Measurements from ENCODE around the gene LSM14A. TPM values are rescaled to one million over a fixed set of nuclear protein-coding genes. Genes with fewer than 3 reads are reported as not detected.

LSM14A gene
- total RNA-seq, 1 experiment from 2014 or later, result 199 TPM

GRCh38 chr19:34186205-34186604 is 13.9 kb downstream of the LSM14A start:
- Histone ChIP-seq H3T11ph (ENCODE audit: low read length) (no peak overlapping the region), H3K4me2 (ENCODE audit: insufficient read depth, insufficient read length, low read length) (no peak overlapping the region), H2BK20ac (ENCODE audit: low read depth, low read length, poor library complexity, severe bottlenecking) (no peak overlapping the region), H3K14ac (ENCODE audit: insufficient read depth, low read length) (no peak overlapping the region), H3K9ac (ENCODE audit: extremely low read depth, insufficient read length, low read length) (no peak overlapping the region), H2BK5ac (ENCODE audit: insufficient read length, low read length) (no peak overlapping the region), H4K8ac (replicated peaks; ENCODE audit: insufficient read length, low read depth, low read length) (no peak overlapping the region), H3K79me2 (ENCODE audit: insufficient read depth, low read length) (peaks cover 62% of the 10 kb centered on the region; the same call in 1 of the 2 replicates), H3K27me3 (ENCODE audit: insufficient read depth, low read length) (no peaks in the 10 kb centered on the region), H3K27ac (ENCODE audit: insufficient read length, low read depth, low read length) (no peak overlapping the region), H3K56ac (ENCODE audit: insufficient read length, low read depth, low read length) (no peak overlapping the region), H2BK120ac (ENCODE audit: low read depth, low read length, poor library complexity, severe bottlenecking) (no peak overlapping the region), H3K18ac (ENCODE audit: insufficient read length, low read depth, low read length) (no peak overlapping the region), H3K4ac (ENCODE audit: low read depth, low read length) (no peak overlapping the region), H2AK5ac (ENCODE audit: insufficient read length, low read length) (no peak overlapping the region), H2AFZ (ENCODE audit: low read length) (no peak overlapping the region), H3K4me1 (ENCODE audit: insufficient read depth, low read length) (0 out of 2 replicates have a peak, but pooled peaks cover 3% of the 10 kb centered on the region), H4K20me1 (ENCODE audit: control insufficient read depth, insufficient read depth, insufficient read length) (no peaks in the 10 kb centered on the region), H3K23me2 (ENCODE audit: insufficient read length, low read depth, low read length, poor library complexity, severe bottlenecking) (no peaks in the 10 kb centered on the region), H2BK15ac (ENCODE audit: low read depth, low read length) (no peak overlapping the region), H3K79me1 (ENCODE audit: insufficient read depth, low read depth, low read length, poor library complexity, severe bottlenecking) (peaks cover 4% of the 10 kb centered on the region), H3K23ac (ENCODE audit: insufficient read length, low read depth, low read length) (no peak overlapping the region), H3K9me3 (ENCODE audit: control insufficient read depth, low read depth, low read length) (no peaks in the 10 kb centered on the region), H4K5ac (ENCODE audit: insufficient read length, low read depth, low read length) (no peak overlapping the region), H2BK12ac (ENCODE audit: insufficient read length, low read depth, low read length) (no peak overlapping the region), H4K91ac (ENCODE audit: insufficient read length, low read depth, low read length) (no peak overlapping the region)
- no peak overlapping the region for H3K27ac Mint-ChIP-seq
- WGBS (ENCODE audit: extremely low coverage, insufficient read length, low lambda C conversion rate), result no CpG with 5 or more reads among the region's 2 CpGs
- no peaks in the 10 kb centered on the region for H3K27me3 Mint-ChIP-seq (ENCODE audit: low read depth)
- peaks cover 0 to 3% (median 0%) of the 10 kb centered on the region in 3 experiments; a peak in 2 of 7 replicates for H3K36me3 Mint-ChIP-seq (ENCODE audit: insufficient read depth in 1 of 3, low read depth in 3 of 3)
- no peaks in the 10 kb centered on the region for H3K9me3 Mint-ChIP-seq
- H3K4me1 Mint-ChIP-seq, result peaks cover 46 to 55% of the 10 kb centered on the region in 2 experiments
- no peak for DNase-seq
- no peak overlapping the region for H3K4me3 Mint-ChIP-seq
- TF ChIP-seq CTCF (conservative IDR thresholded peaks at IDR 0.05), result no peak

Data from H9 (cell line).